WTC11 (cell line): ENCODE results near the gene PPP1R14B. TPM values are rescaled to one million over a fixed set of nuclear protein-coding genes. Genes with fewer than 3 reads are reported as not detected.
A peak's percentile ranks its signal among the peaks of the same experiment; 100 is the strongest.

Experiments
- ATAC-seq: fragments of 200-7000 bp; cut with Tn5 transposase; 2 replicates; pipeline ENCODE4 v1.10.0; 2021; ENCODE audit warnings: mild to moderate bottlenecking, moderate library complexity
- CTCF ChIA-PET: fragments of 300-600 bp; sonication (Branson Sonifier 250); formaldehyde crosslinking; loops from one replicate; lab custom pipeline; 2021; ENCODE audit warnings: antibody characterized with exemption; lab: Charles Lee
- POLR2A ChIA-PET: fragments of 350-600 bp; sonication (Branson Sonifier 250); formaldehyde crosslinking; loops from one replicate; lab custom pipeline; 2021; ENCODE audit warnings: antibody characterized with exemption; lab: Charles Lee
- DNase-seq: peaks from one replicate; pipeline ENCODE4 v3.0.0; 2021; ENCODE audit warnings: low spot score
- H3K27ac Mint-ChIP-seq: 2 replicates; pipeline ENCODE4 v1.8.0; 2021; ENCODE audit warnings: mixed read lengths
- H3K27me3 Mint-ChIP-seq: 2 replicates; pipeline ENCODE4 v1.8.0; 2021; ENCODE audit warnings: low read depth, mild to moderate bottlenecking, moderate library complexity, mixed read lengths
- H3K36me3 Mint-ChIP-seq: 2 replicates; pipeline ENCODE4 v1.8.0; 2021; ENCODE audit warnings: mixed read lengths
- H3K4me1 Mint-ChIP-seq: 2 replicates; pipeline ENCODE4 v1.8.0; 2022; ENCODE audit warnings: mixed read lengths
- H3K4me3 Mint-ChIP-seq: 2 replicates; pipeline ENCODE4 v1.8.0; 2021; ENCODE audit warnings: mild to moderate bottlenecking, moderate library complexity, mixed read lengths
- H3K9me3 Mint-ChIP-seq: 2 replicates; pipeline ENCODE4 v1.8.0; 2021; ENCODE audit warnings: mixed read lengths
- CREB1 ChIP-seq: sonication (generic); formaldehyde crosslinking; IDR thresholded peaks from 2 replicates; pipeline ENCODE4 v1.8.0; 2023; ENCODE audit warnings: mild to moderate bottlenecking, missing genetic modification reagents
- CREM ChIP-seq: sonication (generic); formaldehyde crosslinking; IDR thresholded peaks from 2 replicates; pipeline ENCODE4 v1.8.1; 2022; ENCODE audit warnings: mild to moderate bottlenecking, missing genetic modification reagents, moderate library complexity
- CTCF ChIP-seq: fragments of 200-600 bp; IDR thresholded peaks from 2 replicates; pipeline ENCODE4 v1.8.0; 2022; ENCODE audit warnings: antibody characterized with exemption
- E2F1 ChIP-seq: sonication (generic); formaldehyde crosslinking; IDR thresholded peaks from 2 replicates; pipeline ENCODE4 v1.8.0; 2022; ENCODE audit warnings: mild to moderate bottlenecking, missing genetic modification reagents
- EMX1 ChIP-seq: fragments of 250-450 bp; sonication (Bioruptor Pico); IDR thresholded peaks from 2 replicates; pipeline ENCODE4 v1.8.0; 2021; ENCODE audit warnings: mild to moderate bottlenecking
- FOXK1 ChIP-seq: sonication (generic); formaldehyde crosslinking; IDR thresholded peaks from 2 replicates; pipeline ENCODE4 v1.8.0; 2022; ENCODE audit warnings: mild to moderate bottlenecking, moderate library complexity, missing genetic modification reagents
- FOXP4 ChIP-seq: sonication (generic); formaldehyde crosslinking; IDR thresholded peaks from 2 replicates; pipeline ENCODE4 v1.8.0; 2022; ENCODE audit warnings: mild to moderate bottlenecking, missing genetic modification reagents
- GRHL2 ChIP-seq: fragments of 250-450 bp; sonication (Bioruptor Pico); IDR thresholded peaks from 2 replicates; pipeline ENCODE4 v1.8.0; 2022; ENCODE audit warnings: mild to moderate bottlenecking, moderate library complexity; ENCODE audit not compliant: insufficient replicate concordance, severe bottlenecking
- MAX ChIP-seq: sonication (generic); formaldehyde crosslinking; IDR thresholded peaks from 2 replicates; pipeline ENCODE4 v1.8.0; 2022; ENCODE audit warnings: mild to moderate bottlenecking, missing genetic modification reagents
- MXD4 ChIP-seq: fragments of 250-450 bp; sonication (Bioruptor Pico); IDR thresholded peaks from 2 replicates; pipeline ENCODE4 v1.8.0; 2021; ENCODE audit warnings: mild to moderate bottlenecking, moderate library complexity, borderline replicate concordance
- NR1H2 ChIP-seq: sonication (generic); formaldehyde crosslinking; IDR thresholded peaks from 2 replicates; pipeline ENCODE4 v1.9.0; 2021; ENCODE audit warnings: mild to moderate bottlenecking, moderate library complexity, missing genetic modification reagents
- RORB ChIP-seq: fragments of 250-450 bp; sonication (Bioruptor Pico); IDR thresholded peaks from 2 replicates; pipeline ENCODE4 v1.9.0; 2021; ENCODE audit warnings: mild to moderate bottlenecking
- ZBTB43 ChIP-seq: sonication (generic); formaldehyde crosslinking; IDR thresholded peaks from 2 replicates; pipeline ENCODE4 v1.8.1; 2023; ENCODE audit warnings: mild to moderate bottlenecking, missing genetic modification reagents
- ZNF121 ChIP-seq: sonication (generic); formaldehyde crosslinking; IDR thresholded peaks from 2 replicates; pipeline ENCODE4 v1.8.0; 2023; ENCODE audit warnings: missing genetic modification reagents
- total RNA-seq: library from RNA; stranded (reverse); gene quantifications from 3 replicates; pipeline ENCODE4 v1.2.3, GENCODE V29; 2021
- TF ChIP-seq, protein P1 (sequence below): fragments of 250-450 bp; sonication (Bioruptor Pico); IDR thresholded peaks from 2 replicates; pipeline ENCODE4 v1.9.0; 2021; ENCODE audit warnings: mild to moderate bottlenecking

The PPP1R14B gene
- total RNA-seq, 1 experiment from 2014 or later, result 471 TPM

DNA sequence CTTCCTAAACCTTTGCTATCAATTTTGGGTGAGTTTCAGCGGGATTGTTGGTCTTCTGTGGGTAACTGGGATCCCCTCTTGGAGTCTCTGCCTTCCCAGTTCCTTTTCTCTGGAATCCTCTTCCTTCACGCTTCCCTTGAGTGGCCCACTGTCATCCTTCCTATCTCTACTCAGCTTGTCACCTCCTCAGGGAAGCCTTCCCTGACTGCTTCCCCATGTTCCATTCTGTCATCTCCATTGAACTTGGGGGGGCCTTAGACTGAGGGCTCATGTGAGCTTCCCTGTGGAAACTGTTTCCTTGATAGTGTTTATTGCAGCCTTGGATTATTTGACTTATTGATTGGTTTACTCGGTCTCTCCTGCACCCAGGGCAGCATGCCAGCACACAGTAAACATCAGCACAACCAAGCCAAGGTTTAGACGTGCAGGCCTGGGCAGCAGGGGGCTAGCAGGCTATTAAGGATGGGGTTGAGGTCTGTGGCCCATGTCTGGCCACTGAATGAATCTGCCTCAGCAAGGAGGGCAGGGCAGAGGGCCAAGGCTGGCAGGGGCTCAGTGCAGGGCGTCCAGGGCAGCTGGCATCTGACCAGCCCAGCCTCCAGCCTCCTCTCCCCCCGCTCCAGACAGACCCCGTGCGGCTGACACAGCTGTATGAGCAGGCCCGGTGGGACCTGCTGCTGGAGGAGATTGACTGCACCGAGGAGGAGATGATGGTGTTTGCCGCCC is 28.0 kb downstream of the PPP1R14B start (continued):
- TF ChIP-seq ZNF121 (CRISPR knock-in tag) (no peak), MXD4 (CRISPR knock-in tag) (no peak), ZBTB43 (no peak)
- TF ChIP-seq, all 79 proteins: peak for 0

- Mint-ChIP-seq H3K27ac (no peak overlapping the region), H3K36me3 (peaks cover 8% of the 10 kb centered on the region), H3K9me3 (no peaks in the 10 kb centered on the region), H3K27me3 (no peaks in the 10 kb centered on the region), H3K4me3 (no peak overlapping the region), H3K4me1 (no peaks in the 10 kb centered on the region)
- ChIA-PET CTCF (interaction anchor here (0.6 to 3.7 kb wide), 10 partner anchors 10 to 216 kb away, joined by 3 to 21 read pairs (median 4); partner anchors contain the start of genes FERMT3, NUDT22, STIP1 and TRPT1), POLR2A (interaction anchor here (0.6 to 1.1 kb wide), 2 partner anchors 35 to 1281 kb away, joined by 4 to 5 read pairs; no protein-coding TSS in a partner anchor)
- TF ChIP-seq E2F1 (CRISPR knock-in tag), result no peak
- TF ChIP-seq NR1H2 (CRISPR knock-in tag), result no peak
- no peak for TF ChIP-seq MAX
- DNase-seq (no peak), ATAC-seq (peak; percentile 29; the same call in 1 of the 2 replicates)
Observed at GRCh38 chr11:64216879-64217278, 29.9 kb downstream of the PPP1R14B start.

DNA sequence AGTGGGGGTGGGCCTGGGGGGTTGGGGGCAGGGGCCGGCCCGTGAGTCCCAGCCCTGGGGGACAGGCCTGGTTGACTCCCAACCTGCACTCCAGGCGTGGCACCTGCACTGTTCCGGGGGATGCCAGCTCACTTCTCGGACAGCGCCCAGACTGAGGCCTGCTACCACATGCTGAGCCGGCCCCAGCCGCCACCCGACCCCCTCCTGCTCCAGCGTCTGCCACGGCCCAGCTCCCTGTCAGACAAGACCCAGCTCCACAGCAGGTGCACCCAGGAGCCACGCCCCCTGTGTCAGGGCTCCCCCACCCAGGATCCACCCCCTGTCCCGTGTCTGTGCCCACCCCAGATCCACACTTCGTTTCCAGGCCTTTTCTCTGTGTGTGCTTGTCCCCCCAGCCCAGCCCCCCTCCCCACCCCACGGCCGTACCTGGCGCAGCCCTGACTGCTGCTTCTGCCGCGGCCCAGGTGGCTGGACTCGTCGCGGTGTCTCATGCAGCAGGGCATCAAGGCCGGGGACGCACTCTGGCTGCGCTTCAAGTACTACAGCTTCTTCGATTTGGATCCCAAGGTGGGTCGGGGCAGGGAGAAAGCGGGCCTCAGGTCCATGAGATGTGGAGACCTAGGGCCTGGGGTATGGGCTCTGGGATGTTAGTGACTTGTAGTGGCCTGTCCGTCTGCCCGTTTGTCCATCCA is 35.4 kb downstream of the PPP1R14B start:
- ChIA-PET POLR2A (no interaction called here), CTCF (interaction anchor here (1.2 to 2.0 kb wide), 4 partner anchors 15 to 93 kb away, joined by 4 to 8 read pairs (median 4); partner anchors contain the start of genes NUDT22 and TRPT1)
- DNase-seq (no peak), ATAC-seq (no peak)
- Mint-ChIP-seq H3K4me1 (no peaks in the 10 kb centered on the region), H3K9me3 (no peaks in the 10 kb centered on the region), H3K4me3 (no peak overlapping the region), H3K36me3 (peaks cover 7% of the 10 kb centered on the region), H3K27me3 (no peaks in the 10 kb centered on the region), H3K27ac (no peak overlapping the region)
- TF ChIP-seq, protein P1, sequence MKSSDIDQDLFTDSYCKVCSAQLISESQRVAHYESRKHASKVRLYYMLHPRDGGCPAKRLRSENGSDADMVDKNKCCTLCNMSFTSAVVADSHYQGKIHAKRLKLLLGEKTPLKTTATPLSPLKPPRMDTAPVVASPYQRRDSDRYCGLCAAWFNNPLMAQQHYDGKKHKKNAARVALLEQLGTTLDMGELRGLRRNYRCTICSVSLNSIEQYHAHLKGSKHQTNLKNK (CRISPR knock-in tag), result no peak
- TF ChIP-seq CREB1, result no peak
- no peak for TF ChIP-seq GRHL2 (CRISPR knock-in tag)
- TF ChIP-seq FOXK1 (CRISPR knock-in tag), result no peak
- TF ChIP-seq FOXP4 (CRISPR knock-in tag), result no peak
- TF ChIP-seq CREM, result no peak
- no peak for TF ChIP-seq CTCF
- no peak for TF ChIP-seq RORB (CRISPR knock-in tag)
- TF ChIP-seq EMX1 (CRISPR knock-in tag), result no peak
